ENCODE results near the gene PTPN2.
"Not testable (repeated sequence)": the region's sequence is repeated elsewhere in the genome, so short reads cannot be mapped to it uniquely, and the experiment has no call there.

Gene PTPN2

DNA sequence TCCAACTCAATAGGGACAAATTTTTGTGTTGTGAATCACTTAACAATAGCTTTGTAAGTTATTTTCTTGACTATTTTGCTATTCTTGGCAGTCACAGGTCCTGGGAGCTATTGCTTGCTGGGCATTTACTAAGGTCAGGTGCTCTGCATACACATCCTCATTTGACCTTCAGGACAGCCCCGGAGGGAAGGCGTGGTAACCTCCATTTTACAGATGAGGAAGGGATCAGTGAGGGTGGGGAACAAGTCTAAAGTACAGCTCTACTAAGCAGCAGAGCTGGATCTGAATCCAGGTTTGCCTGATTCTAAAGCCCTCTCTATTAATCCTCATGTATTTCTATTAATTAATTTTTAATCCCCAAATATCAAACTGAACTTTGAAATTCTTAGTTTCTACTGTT lies 58.8 kb downstream of the PTPN2 start:
- DNase-seq (ENCODE audit: low read depth in 2 of 2), result no peak

DNA sequence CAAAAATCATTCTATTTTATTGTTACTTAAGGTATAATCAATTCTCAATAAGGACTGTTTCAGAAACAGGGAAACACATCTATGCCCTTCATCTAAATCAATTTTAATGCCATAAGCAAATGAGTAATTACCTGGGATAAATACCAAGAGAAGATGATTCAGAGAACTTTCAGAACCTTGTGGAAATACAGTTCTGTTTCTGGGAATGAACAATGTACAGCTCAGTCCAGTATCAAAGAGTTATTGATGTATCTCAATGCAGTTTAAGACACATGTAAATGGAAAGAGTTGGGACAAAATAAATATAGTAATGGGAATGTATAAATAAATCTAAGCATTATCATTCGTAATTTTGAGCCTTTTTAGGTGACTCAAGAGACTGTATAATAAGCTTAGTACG lies 60.1 kb downstream of the PTPN2 start:
- DNase-seq (ENCODE audit: low read depth in 2 of 2), result no peak

DNA sequence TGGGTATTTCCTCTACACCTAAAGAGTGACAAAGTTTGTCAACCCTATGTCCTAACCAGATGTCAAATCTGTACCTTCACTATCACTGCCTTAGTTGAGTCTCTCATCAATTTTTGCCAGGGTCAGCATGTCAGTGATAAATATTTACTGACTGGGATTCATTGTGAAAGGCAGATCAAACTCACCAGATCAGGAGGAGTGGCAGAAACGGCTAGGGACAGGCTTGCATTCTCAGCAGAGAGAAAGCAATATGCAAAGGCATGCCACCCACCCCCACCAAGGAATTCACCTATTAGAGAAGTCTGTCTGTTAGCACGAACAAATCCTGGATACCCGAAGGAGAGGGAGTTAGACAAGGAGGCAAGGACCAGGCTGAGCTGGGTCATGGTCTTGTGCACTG lies 62.6 kb downstream of the PTPN2 start:
- DNase-seq (ENCODE audit: low read depth in 2 of 2), result no peak

DNA sequence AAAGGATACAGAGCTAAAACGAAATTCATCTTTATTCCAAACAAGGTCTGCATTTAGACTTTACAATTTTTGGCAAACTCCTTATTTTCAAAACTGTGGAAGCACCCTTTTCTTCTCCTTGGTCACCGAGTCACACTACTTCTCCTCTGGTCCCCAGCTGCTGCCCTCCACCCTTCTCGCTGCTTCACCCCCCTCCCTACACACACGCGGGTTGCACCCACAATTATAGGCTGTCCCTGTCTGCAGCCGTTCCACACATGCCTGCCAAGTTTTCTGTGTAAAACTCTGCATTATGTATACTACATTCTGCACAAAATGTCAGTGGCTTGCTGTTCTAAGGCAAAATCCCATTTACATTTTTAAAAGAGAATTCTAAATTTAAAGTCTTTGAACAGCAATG lies 63.5 kb downstream of the PTPN2 start:
- no peak for DNase-seq (ENCODE audit: low read depth in 2 of 2)

DNA sequence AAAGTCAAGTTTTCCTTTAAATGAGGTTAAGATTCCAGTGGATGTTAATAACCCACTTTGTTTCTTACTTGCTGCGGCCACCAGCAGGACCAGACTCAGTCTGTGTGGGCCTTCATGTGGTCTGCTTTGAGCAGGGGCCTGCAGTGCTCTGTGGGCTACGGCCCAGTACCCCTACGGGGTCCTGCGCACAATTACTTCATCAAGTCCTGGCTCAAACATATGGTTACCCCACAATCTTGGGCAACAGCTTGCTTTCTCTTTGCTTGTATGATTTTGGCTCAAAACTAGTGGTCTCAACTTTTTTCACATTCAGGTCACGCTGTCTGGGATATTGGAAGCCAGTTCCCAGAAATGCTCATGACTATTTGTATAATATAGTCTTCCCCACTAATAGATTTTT lies 64.2 kb downstream of the PTPN2 start:
- no peak for DNase-seq (ENCODE audit: low read depth in 2 of 2)

DNA sequence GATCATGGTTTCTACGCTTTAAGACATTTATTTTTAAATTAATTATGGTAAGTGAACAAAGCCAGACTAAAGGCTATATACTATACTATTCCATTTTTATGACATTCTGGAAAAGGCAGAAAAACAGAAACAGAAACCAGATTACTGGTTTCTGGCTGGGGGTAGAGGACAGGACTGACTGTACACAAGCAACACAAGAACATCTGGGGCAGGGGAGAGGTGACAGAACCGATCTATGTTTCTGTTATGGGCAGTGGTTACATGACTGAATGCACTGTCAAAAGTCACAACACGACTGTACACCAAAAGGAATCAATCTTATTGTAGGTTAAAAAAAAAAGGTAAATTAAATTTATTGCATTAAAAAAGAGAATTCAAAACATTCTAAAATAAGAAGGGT lies 64.7 kb downstream of the PTPN2 start:
- no peak for DNase-seq (ENCODE audit: low read depth in 2 of 2)

DNA sequence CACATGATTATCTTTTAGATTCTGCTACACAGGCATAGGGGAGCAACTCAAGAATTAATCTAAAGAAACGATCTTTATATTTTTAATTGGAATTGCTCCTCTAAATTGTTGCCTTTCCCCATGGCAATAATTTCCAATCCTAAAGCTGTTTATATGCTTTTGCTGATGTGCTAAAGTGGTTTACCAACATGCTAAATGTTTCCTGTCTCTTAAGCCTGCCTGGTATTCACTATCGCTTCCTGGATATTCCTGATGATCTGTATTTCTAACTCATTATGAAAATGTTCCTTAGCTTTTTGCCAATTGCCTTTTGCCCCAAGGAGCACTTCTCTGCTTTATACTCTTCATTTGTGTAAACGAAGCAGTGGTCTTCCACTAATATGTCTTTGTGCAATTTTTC lies 65.8 kb downstream of the PTPN2 start:
- no peak for DNase-seq (ENCODE audit: low read depth in 2 of 2)

DNA sequence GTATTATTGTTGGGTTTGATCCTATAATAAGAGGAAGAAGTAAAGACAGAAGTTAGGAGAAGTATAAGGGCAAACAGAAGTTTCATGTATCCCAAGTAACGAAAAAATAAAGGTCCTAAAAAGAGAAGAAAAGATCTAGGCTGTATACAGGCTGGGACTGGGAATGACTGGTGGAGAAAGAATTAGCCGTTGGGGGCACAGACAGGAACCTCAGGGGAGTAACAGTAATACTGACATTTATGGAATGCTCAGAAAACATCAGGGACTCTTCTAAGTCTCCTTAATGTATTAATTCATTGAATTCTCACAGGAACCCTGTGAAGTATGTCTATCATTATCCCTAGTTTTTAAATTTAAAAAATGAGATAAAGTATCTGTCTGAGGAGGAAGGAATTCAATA lies 67.6 kb downstream of the PTPN2 start:
- DNase-seq (ENCODE audit: low read depth in 2 of 2), result no peak

DNA sequence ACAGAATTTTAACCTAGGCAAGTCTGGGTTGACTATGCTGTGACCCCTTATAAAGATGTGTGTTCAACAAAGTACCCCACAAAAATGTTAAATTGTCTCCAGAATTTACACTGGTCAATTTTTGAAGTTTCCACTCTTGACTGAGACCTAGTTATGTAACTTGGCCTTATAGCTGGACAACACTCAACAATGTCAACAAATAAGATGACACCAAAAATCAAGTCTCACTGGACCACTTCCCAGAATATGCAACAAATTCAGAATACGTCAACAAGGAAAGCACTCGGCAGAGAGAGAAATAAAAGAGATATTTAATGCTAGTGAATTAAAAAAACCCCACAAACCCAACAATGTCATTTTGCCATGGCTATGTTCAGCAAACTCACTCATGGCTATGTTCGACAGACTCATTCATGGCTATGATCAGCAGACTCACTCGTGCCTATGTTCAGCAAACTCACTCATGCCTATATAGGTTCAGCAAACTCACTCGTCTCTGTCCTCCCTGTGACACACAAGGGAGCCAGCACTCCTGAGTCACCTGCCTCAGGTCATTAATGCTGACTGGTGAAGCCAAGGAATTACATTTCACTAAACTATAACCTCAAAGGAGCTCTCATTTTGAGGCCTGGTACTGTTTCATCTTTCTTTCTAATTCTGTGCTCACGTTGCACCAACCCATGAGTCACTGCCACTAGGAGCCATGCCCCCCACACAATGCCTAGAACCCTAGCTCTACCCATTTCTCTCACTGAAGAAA lies 72.7 kb downstream of the PTPN2 start:
- DNase-seq (ENCODE audit: low read depth in 2 of 2), result no peak

DNA sequence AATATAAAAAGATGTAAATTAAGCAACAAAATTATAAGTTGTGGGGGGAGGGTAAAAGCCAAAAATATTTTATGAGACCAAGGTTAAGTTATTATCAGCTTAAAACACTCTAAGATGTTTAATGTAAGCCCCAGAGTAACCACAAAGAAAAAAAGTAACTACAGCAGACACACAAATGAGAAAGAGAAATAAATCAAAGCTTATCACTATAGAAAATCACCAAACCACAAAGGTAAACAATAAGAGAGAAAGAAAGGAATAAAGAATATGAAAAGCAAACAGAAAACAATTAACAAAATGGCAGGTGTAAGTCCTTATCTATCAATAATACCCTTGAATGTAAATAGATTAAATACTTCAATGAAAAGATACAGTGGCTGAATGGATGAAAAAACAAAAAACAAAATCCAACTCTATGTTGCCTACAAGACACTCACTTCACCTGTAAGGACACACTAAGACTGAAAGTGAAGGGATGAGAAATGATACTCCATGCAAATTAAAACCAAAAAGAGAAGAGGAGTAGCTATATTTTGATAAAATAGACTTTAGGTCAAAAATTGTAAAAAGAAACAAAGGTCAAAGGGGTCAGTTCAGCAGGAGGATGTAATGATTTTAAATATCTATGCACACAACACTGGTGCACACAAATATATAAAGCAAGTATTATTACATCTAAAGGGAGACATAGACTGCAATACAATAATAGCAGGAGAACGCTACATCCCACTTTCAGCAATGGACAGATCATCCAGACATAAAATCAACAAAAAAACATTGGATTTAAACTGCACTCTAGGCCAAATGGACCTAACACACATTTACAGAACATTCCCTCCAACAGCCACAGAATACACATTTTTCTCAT lies 80.7 kb downstream of the PTPN2 start:
- no peak for DNase-seq (ENCODE audit: low read depth in 2 of 2)

DNA sequence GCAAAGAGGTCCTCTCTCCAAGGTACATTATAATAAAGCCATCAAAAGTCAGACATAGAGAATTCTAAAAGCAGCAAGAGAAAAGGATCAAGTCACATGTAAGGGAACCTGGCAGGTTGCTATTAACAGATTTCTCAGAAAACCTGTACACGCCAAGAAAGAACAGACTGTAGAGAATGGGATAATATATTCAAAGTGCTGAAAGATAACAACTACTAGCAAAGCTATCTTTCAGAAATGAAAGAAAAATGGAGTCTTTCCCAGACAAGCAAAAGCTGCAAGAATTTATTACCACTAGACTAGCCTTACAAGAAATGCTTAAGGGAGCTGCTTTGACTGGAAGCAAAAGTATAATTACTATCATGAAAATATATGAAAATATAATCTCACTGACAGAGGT lies 81.5 kb downstream of the PTPN2 start:
- DNase-seq (ENCODE audit: low read depth in 2 of 2), result no peak

DNA sequence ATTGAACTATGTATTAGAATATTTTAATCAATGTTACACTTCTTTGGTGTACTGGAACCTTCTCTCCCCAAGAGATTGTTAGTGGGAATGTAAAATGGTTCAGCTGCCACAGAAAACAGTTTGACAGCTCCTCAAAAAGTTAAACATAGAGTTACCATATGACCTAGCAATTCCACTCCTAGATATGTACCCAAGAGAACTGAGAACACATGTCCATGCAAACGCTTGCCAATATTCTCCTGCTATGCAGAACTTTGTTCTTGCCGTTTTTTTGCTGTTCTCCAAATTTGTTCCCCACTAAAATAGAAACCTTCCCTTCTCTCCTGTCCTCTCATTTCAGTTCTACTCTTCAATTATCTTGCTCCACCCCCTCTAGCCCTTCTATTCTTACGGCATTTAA lies 87.6 kb downstream of the PTPN2 start:
- DNase-seq (ENCODE audit: low read depth in 2 of 2), result no peak

DNA sequence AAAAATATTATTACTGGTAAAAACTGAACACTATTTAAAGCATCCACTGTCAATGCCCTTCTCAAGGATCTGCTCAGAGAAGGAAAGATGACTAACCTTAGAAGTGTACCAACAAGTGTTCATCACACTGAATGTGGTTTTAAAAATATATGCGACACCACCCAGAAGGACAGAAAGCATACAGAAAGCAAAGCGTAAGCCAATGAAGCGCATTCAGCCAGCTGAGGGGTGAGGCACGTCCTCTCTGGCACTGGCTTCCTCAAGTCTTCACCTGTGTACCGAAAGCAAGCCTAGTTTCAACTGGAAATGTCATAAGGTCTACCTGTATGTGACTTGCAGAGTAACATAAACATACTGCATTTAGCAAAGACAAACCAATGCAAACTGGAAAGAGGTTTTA lies 92.4 kb downstream of the PTPN2 start:
- DNase-seq (ENCODE audit: low read depth in 2 of 2), result no peak

DNA sequence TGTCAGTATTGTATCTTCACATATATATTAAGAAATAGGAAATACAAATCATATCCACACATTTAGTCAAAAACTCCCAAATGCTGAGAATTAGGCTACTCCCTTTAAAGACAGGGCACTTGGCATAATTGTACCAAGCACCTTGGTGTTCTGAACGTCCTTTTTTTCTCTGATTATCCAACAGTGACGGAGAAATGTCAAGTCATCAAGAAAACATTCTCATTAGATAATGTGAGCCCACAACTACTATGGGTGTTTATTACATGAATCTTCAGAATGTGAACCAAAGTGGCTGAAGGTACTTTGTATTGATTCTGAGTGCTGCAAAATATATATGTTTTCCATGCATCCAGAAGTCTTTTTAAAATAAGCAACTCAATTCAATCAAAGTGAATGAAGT lies 97.4 kb downstream of the PTPN2 start:
- no peak for DNase-seq (ENCODE audit: low read depth in 2 of 2)

DNA sequence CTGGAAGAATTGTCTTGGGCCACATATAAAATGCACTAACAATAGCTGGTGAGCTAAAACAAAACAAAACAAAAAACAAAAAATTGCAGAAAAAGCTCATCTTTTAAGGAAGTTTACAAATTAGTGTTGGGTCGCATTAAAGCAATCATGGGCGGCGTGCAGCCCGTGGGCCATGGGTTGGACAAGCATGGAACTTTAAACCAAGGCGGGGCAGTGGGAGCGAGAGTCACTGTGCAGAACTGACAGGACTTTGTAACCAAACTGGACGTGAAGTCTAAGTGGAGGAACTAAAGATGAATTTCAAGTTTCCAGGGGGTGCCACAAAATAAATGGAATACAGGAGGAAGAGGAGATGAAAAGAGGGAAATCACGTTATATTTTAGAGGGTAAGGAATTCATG lies 100.5 kb downstream of the PTPN2 start:
- DNase-seq (ENCODE audit: low read depth in 2 of 2), result no peak

DNA sequence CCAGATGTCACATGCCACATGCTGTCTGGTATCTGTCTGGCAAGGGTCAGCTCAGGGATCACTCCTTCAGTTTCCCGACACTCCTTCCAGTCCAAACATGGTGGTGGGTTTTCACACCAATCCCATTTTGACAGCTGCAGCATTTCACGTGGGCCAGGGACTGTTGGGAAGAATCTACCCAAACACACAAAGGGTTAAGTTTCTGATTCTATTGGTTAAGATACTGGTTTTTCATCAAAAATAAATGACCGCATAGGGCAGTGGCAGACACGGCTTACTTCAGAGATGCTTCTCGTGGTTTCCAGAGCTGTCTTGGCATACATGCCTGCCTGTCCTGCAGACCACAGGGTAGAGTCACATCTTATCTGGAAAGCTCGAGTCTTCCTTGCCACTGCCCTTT lies 101.5 kb downstream of the PTPN2 start:
- DNase-seq (ENCODE audit: low read depth in 2 of 2), result no peak

DNA sequence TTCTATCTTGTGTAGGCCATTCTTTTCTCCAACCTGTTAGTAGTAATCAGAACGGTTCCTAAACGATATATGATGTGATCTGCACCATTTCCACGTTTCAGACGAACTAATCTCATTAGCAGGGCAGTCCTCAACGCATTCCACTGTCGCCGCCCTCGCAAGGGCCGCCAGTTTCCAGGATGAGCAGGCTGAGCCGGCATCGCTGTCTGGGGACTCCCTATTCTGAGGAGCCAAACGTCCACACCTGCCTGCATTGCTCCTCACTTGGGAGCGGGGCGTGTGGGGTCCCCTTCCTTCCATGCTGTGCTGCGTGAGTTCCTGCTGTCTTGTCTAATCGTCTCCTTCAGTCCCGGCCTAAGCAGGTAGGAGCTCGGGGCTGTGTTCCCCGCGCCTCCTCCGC lies 104.6 kb downstream of the PTPN2 start:
- DNase-seq (ENCODE audit: low read depth in 2 of 2), result no peak

DNA sequence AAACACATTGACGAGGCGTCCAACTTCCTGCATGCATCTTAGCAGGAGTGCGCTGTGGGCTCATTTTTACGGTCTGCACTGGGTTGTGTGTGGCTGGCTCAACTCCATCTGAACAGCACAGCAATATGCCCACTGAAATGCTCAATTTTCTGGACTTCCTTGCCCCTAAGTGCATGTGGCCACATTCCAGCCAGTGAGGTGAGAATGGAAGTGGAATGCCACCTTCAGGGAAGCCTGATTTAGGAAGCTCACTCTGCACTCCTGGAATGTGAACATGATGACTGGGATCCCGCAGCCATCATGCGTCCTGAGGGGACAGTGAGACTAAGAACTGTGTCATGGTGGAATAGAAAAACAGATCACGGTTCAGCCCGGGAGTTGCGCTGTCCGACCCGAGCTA lies 105.0 kb downstream of the PTPN2 start:
- DNase-seq (ENCODE audit: low read depth in 2 of 2), result no peak

DNA sequence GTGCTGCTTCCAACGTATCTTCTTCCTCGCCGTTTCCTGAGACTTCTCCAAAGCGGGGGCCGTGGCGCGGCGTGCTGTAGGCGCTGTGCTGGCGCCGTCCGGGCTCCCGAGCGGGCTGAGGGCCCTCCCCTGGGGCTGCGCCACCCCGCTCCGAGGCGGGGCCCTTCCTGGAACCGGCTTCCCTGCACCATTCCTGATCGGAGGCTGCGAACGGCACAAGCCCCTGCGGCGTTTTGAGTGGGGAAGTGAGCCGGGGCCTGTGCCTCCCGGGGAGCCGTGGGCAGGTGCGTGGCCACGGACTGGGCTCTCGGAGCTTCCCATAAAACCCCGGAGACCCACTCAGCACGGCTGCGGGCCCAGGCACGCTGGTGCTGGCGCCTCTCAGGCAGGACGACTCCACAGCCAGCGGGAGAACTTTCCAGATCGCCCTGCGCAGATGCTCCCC lies 106.5 kb downstream of the PTPN2 start:
- DNase-seq (ENCODE audit: low read depth in 2 of 2), result no peak

DNA sequence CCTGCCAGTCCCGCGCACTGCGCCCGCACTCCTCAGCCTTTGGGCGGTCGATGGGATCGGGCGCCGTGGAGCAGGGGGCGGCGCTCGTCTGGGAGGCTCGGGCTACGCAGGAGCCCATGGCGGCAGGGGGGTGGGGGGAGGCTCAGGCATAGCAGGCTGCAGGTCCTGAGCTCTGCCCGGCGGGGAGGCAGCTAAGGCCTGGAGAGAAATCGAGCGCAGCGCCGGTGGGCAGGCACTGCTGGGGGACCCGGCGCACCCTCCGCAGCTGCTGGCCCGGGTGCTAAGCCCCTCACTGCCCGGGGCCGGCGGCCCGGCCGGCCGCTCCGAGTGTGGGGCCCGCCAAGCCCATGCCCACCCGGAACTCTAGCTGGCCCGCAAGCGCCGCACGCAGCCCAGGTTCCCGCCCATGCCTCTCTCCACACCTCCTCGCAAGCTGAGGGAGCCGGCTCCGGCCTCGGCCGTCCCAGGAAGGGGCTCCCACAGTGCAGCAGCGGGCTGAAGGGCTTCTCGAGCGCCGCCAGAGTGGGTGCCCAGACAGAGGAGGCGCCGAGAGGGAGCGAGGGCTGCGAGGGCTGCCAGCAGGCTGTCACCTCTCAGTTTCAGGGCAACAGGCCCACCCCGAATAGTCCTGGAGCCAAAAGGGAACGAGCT lies 107.1 kb downstream of the PTPN2 start:
- DNase-seq (ENCODE audit: low read depth in 2 of 2), result no peak

DNA sequence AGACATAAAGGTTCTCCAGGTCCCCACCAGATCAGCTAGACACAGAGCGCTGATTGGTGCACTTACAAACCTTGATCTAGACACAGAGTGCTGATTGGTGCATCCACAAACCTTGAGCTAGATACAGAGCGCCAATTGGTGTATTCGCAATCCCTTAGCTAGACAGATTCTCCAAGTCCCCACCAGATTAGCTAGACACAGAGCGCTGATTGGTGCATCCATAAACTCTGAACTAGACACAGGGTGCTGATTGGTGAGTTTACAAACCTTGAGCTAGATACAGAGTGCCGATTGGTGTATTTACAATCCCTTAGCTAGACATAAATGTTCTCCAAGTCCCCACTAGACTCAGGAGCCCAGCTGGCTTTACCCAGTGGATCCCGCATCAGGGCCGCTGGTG lies 107.6 kb downstream of the PTPN2 start:
- not testable (repeated sequence) for DNase-seq (ENCODE audit: low read depth in 2 of 2)

DNA sequence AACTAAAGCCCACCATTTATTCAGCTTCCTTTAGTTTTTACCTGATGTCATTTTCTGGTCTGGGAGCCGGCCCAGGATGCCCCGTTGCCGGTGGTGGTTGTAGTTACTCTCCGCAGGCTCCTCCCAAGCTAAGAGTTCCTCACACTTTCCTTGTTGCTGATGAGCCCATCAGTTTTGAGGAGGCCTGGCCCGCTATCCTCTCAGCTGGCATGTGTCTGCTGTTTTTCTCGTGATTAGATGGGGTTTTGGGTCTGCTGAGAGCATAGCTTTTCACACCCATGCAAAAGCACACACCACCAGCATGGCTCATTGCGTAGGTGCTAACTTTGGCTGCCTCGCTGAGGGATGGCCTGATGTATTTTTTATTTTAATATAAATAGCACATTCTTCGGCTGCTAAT lies 109.1 kb downstream of the PTPN2 start:
- peak; percentile 2 to 15 for DNase-seq (ENCODE audit: low read depth in 2 of 2)

DNA sequence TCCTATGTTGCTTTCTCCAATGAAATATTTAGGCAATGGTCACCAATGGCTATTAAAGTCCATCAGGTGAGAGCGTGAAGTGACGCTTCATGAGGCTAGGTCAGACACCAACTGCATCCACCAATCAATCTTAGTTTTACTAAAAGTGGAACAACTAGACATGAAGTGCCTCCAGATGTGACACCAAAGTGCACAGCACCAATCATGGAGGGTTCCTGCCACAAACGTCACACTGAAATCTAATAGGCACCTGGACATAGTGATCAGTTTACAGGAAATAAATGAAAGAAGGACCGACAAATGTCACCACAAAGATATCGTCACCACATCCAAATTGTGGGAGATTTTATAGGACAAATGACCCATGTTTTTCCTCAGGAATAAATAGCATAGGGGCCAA lies 110.7 kb downstream of the PTPN2 start:
- DNase-seq (ENCODE audit: low read depth in 2 of 2), result no peak
